ENCODE data around the gene IRF3.

IRF3 gene

GRCh38 chr19:49631610-49632192, 34.0 kb downstream of the IRF3 start:
- H3K18ac ChIP-seq (ENCODE audit: low read length), result no peak overlapping the region
- H3K27ac ChIP-seq (ENCODE audit: low read depth, low read length), result no peak overlapping the region
- no peak overlapping the region for H3K9ac ChIP-seq (ENCODE audit: low read length)
- no peak overlapping the region for H3K23ac ChIP-seq (ENCODE audit: low read length)
- H3K4me1 ChIP-seq (ENCODE audit: control insufficient read depth, low read depth, low read length), result no peaks in the 10 kb centered on the region
- no peak overlapping the region for H2AK5ac ChIP-seq (ENCODE audit: low read length)
- no peaks in the 10 kb centered on the region for H3K27me3 ChIP-seq (ENCODE audit: insufficient read depth, low read length, poor library complexity)
- no peak overlapping the region for H2BK120ac ChIP-seq (ENCODE audit: low read depth, low read length)
- H3K4me2 ChIP-seq (ENCODE audit: low read length), result no peak overlapping the region
- no peak overlapping the region for H3K56ac ChIP-seq (ENCODE audit: low read length)
- WGBS (ENCODE audit: extremely low coverage, insufficient coverage, low lambda C conversion rate), result no CpG with 5 or more reads among the region's 19 CpGs
- no peak overlapping the region for H4K8ac ChIP-seq (ENCODE audit: low read depth, low read length)
- H3K79me1 ChIP-seq (ENCODE audit: low read length), result no peaks in the 10 kb centered on the region
- no peak overlapping the region for H2BK5ac ChIP-seq (ENCODE audit: low read length)
- no peak for DNase-seq
- no peak overlapping the region for H4K5ac ChIP-seq (ENCODE audit: low read length)
- H3K79me2 ChIP-seq (ENCODE audit: control insufficient read depth, insufficient read depth, low read length), result no peaks in the 10 kb centered on the region
- no peak overlapping the region for H2BK15ac ChIP-seq (replicated peaks; ENCODE audit: low read depth)
- H3K36me3 ChIP-seq (ENCODE audit: control insufficient read depth, insufficient read depth, low read length), result no peaks in the 10 kb centered on the region
- no peak overlapping the region for H3K4me3 ChIP-seq (ENCODE audit: low read length)
- no peak overlapping the region for H3K4ac ChIP-seq (ENCODE audit: low read depth, low read length)

GRCh38 chr19:49631014-49631588, 34.6 kb downstream of the IRF3 start:
- Histone ChIP-seq H2BK5ac (ENCODE audit: low read length) (no peak overlapping the region), H3K27ac (ENCODE audit: low read depth, low read length) (no peak overlapping the region), H3K4me1 (ENCODE audit: control insufficient read depth, low read depth, low read length) (no peaks in the 10 kb centered on the region), H2BK15ac (replicated peaks; ENCODE audit: low read depth) (no peak overlapping the region), H3K9ac (ENCODE audit: low read length) (no peak overlapping the region), H3K4ac (ENCODE audit: low read depth, low read length) (no peak overlapping the region), H2BK120ac (ENCODE audit: low read depth, low read length) (no peak overlapping the region), H3K18ac (ENCODE audit: low read length) (no peak overlapping the region), H4K5ac (ENCODE audit: low read length) (no peak overlapping the region), H3K4me3 (ENCODE audit: low read length) (no peak overlapping the region), H3K36me3 (ENCODE audit: control insufficient read depth, insufficient read depth, low read length) (no peaks in the 10 kb centered on the region), H4K8ac (ENCODE audit: low read depth, low read length) (no peak overlapping the region), H3K4me2 (ENCODE audit: low read length) (no peak overlapping the region), H3K27me3 (ENCODE audit: insufficient read depth, low read length, poor library complexity) (no peaks in the 10 kb centered on the region), H3K79me1 (ENCODE audit: low read length) (no peaks in the 10 kb centered on the region), H2AK5ac (ENCODE audit: low read length) (no peak overlapping the region), H3K56ac (ENCODE audit: low read length) (no peak overlapping the region), H3K79me2 (ENCODE audit: control insufficient read depth, insufficient read depth, low read length) (no peaks in the 10 kb centered on the region), H3K23ac (ENCODE audit: low read length) (no peak overlapping the region)
- DNase-seq, result no peak
- WGBS (ENCODE audit: extremely low coverage, insufficient coverage, low lambda C conversion rate), result no CpG with 5 or more reads among the region's 9 CpGs

DNA sequence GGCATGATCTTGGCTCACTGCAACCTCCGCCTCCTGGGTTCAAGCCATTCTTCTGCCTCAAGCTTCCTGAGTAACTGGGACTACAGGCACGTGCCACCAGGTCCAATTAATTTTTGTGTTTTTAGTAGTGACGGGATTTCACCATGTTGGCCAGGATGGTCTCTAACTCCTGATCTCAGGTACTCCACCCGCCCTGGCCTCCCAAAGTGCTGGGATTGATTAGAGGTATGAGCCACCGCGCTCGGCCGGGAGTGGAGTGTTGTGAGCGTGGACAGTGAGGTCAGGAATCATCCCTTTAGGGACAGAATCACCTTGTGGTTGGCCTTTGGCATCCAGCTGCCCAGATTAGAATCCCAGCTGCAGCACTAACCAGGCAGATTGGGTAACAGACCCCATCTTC, 36.0 kb downstream of the IRF3 start:
- Histone ChIP-seq H3K79me1 (ENCODE audit: low read length) (no peaks in the 10 kb centered on the region), H3K27me3 (ENCODE audit: insufficient read depth, low read length, poor library complexity) (no peaks in the 10 kb centered on the region), H3K9ac (ENCODE audit: low read length) (no peak overlapping the region), H2AK5ac (ENCODE audit: low read length) (no peak overlapping the region), H3K4me3 (ENCODE audit: low read length) (no peak overlapping the region), H3K36me3 (ENCODE audit: control insufficient read depth, insufficient read depth, low read length) (no peaks in the 10 kb centered on the region), H3K23ac (ENCODE audit: low read length) (no peak overlapping the region), H3K4ac (ENCODE audit: low read depth, low read length) (no peak overlapping the region), H4K5ac (ENCODE audit: low read length) (no peak overlapping the region), H3K79me2 (ENCODE audit: control insufficient read depth, insufficient read depth, low read length) (no peaks in the 10 kb centered on the region), H3K56ac (ENCODE audit: low read length) (no peak overlapping the region), H3K18ac (ENCODE audit: low read length) (no peak overlapping the region), H2BK15ac (replicated peaks; ENCODE audit: low read depth) (no peak overlapping the region), H2BK5ac (ENCODE audit: low read length) (no peak overlapping the region), H3K4me1 (ENCODE audit: control insufficient read depth, low read depth, low read length) (no peaks in the 10 kb centered on the region), H4K8ac (ENCODE audit: low read depth, low read length) (no peak overlapping the region), H3K4me2 (ENCODE audit: low read length) (no peak overlapping the region), H3K27ac (ENCODE audit: low read depth, low read length) (no peak overlapping the region), H2BK120ac (ENCODE audit: low read depth, low read length) (no peak overlapping the region)
- DNase-seq, result no peak
- WGBS (ENCODE audit: extremely low coverage, insufficient coverage, low lambda C conversion rate), result no CpG with 5 or more reads among the region's 9 CpGs

DNA sequence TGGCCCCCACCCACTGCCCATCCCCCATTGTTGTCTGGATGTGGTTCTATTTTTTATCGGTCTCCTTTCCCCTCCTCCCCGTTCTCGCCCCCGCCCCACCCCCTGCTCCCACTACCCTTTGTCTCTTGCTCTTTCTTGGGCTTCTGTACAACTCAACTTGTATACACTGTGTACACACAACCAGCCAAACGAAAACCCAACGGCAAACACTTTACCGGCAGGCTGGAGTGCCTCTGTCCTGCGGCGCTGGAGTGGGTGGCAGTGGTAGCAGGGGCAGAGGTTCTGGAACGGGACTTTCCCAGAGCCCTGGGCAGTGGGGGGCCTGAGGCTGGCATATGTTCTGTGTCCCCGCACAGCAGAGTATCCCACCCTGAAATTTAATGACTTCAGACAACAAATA, 39.4 kb downstream of the IRF3 start:
- Histone ChIP-seq H3K4me1 (ENCODE audit: control insufficient read depth, low read depth, low read length) (no peaks in the 10 kb centered on the region), H3K23ac (ENCODE audit: low read length) (no peak overlapping the region), H3K79me1 (ENCODE audit: low read length) (no peaks in the 10 kb centered on the region), H2BK5ac (ENCODE audit: low read length) (no peak overlapping the region), H3K27ac (ENCODE audit: low read depth, low read length) (no peak overlapping the region), H4K5ac (ENCODE audit: low read length) (no peak overlapping the region), H3K18ac (ENCODE audit: low read length) (no peak overlapping the region), H3K27me3 (ENCODE audit: insufficient read depth, low read length, poor library complexity) (no peaks in the 10 kb centered on the region), H3K4me2 (ENCODE audit: low read length) (no peak overlapping the region), H3K9ac (ENCODE audit: low read length) (no peak overlapping the region), H2BK15ac (replicated peaks; ENCODE audit: low read depth) (no peak overlapping the region), H3K79me2 (ENCODE audit: control insufficient read depth, insufficient read depth, low read length) (no peaks in the 10 kb centered on the region), H3K56ac (ENCODE audit: low read length) (no peak overlapping the region), H4K8ac (ENCODE audit: low read depth, low read length) (no peak overlapping the region), H2AK5ac (ENCODE audit: low read length) (no peak overlapping the region), H2BK120ac (ENCODE audit: low read depth, low read length) (no peak overlapping the region), H3K36me3 (ENCODE audit: control insufficient read depth, insufficient read depth, low read length) (peaks cover 2% of the 10 kb centered on the region), H3K4me3 (ENCODE audit: low read length) (no peak overlapping the region), H3K4ac (ENCODE audit: low read depth, low read length) (no peak overlapping the region)
- no peak for DNase-seq
- WGBS (ENCODE audit: extremely low coverage, insufficient coverage, low lambda C conversion rate), result no CpG with 5 or more reads among the region's 11 CpGs

GRCh38 chr19:49624967-49625910, 40.4 kb downstream of the IRF3 start:
- H4K5ac ChIP-seq (ENCODE audit: low read length), result no peak overlapping the region
- H2BK15ac ChIP-seq (replicated peaks; ENCODE audit: low read depth), result no peak overlapping the region
- no peak overlapping the region for H2BK120ac ChIP-seq (ENCODE audit: low read depth, low read length)
- no peak overlapping the region for H3K23ac ChIP-seq (ENCODE audit: low read length)
- no peak overlapping the region for H3K4me2 ChIP-seq (ENCODE audit: low read length)
- DNase-seq, result no peak
- no peak overlapping the region for H4K8ac ChIP-seq (ENCODE audit: low read depth, low read length)
- no peak overlapping the region for H2BK5ac ChIP-seq (ENCODE audit: low read length)
- no peak overlapping the region for H3K4ac ChIP-seq (ENCODE audit: low read depth, low read length)
- no peaks in the 10 kb centered on the region for H3K79me1 ChIP-seq (ENCODE audit: low read length)
- H3K36me3 ChIP-seq (ENCODE audit: control insufficient read depth, insufficient read depth, low read length), result peaks cover 2% of the 10 kb centered on the region
- H3K79me2 ChIP-seq (ENCODE audit: control insufficient read depth, insufficient read depth, low read length), result no peaks in the 10 kb centered on the region
- no peaks in the 10 kb centered on the region for H3K4me1 ChIP-seq (ENCODE audit: control insufficient read depth, low read depth, low read length)
- H3K56ac ChIP-seq (ENCODE audit: low read length), result no peak overlapping the region
- no CpG with 5 or more reads among the region's 27 CpGs for WGBS (ENCODE audit: extremely low coverage, insufficient coverage, low lambda C conversion rate)
- no peak overlapping the region for H3K18ac ChIP-seq (ENCODE audit: low read length)
- H3K9ac ChIP-seq (ENCODE audit: low read length), result no peak overlapping the region
- H3K4me3 ChIP-seq (ENCODE audit: low read length), result no peak overlapping the region
- H2AK5ac ChIP-seq (ENCODE audit: low read length), result no peak overlapping the region
- no peaks in the 10 kb centered on the region for H3K27me3 ChIP-seq (ENCODE audit: insufficient read depth, low read length, poor library complexity)
- no peak overlapping the region for H3K27ac ChIP-seq (ENCODE audit: low read depth, low read length)
